ENCODE measurements around the gene CFAP97.
"Not testable (repeated sequence)": the region's sequence is repeated elsewhere in the genome, so short reads cannot be mapped to it uniquely, and the experiment has no call there.

The CFAP97 gene

DNA sequence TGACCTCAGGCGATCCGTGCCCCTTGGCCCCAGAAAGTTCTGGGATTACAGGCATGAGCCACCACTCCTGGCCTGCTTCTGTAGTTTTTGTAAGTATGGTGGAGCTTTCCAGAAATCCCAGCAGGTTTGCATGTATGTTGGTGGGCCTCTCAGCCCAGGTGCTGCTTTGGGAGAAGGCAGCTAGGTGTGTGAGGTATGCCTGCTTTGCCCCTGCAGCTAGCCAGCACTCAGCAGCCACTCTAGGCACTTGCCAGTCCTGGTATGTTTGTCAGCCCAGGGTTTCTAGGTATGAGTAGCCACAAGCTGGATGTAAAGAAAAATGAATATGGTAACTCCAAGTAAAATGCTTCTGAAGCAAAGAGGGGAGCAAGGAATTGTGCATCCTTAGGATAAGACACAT, 14.5 kb upstream of the CFAP97 start:
- Histone ChIP-seq H3K36me3 (ENCODE audit: insufficient read depth, low read length) (no peaks in the 10 kb centered on the region), H3K27me3 (ENCODE audit: insufficient read depth, low read length) (no peaks in the 10 kb centered on the region), H3K9me3 (ENCODE audit: low read length) (peaks cover 2% of the 10 kb centered on the region), H3K4me1 (ENCODE audit: insufficient read depth, low read length) (peaks cover 6% of the 10 kb centered on the region), H3K4me3 (ENCODE audit: low read length) (no peak overlapping the region), H2AFZ (ENCODE audit: low read depth, low read length) (no peak overlapping the region)

DNA sequence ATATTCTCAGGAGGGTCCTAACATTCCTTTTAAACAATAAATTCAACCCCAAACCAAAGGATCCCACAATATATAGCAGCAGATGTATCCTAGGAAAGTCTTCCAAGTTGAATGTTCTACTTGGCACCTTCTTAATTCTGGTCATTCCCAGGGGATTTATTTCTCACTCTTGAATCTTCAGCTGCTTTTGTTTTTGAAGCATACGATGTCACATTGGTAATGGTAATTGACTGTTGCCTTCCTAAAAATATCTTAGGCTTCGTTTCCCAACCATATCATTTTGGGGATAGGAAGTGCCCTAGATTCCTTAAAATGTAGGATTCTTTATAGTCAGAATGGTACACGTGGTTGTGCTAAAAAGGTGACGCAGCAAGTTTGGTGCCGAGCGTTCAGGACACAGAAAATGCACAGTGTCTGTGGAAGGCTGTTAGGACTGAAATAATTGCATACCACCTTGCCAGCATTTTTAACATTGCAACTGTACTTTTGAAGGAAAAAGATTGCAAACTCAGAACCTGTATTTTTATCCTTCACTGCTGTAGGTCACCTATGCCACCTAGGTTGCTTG, 13.7 kb upstream of the CFAP97 start:
- Histone ChIP-seq H3K4me1 (ENCODE audit: insufficient read depth, low read length) (peaks cover 6% of the 10 kb centered on the region), H3K4me3 (ENCODE audit: low read length) (no peak overlapping the region), H2AFZ (ENCODE audit: low read depth, low read length) (no peak overlapping the region), H3K36me3 (ENCODE audit: insufficient read depth, low read length) (no peaks in the 10 kb centered on the region), H3K27me3 (ENCODE audit: insufficient read depth, low read length) (no peaks in the 10 kb centered on the region), H3K9me3 (ENCODE audit: low read length) (no peaks in the 10 kb centered on the region)

DNA sequence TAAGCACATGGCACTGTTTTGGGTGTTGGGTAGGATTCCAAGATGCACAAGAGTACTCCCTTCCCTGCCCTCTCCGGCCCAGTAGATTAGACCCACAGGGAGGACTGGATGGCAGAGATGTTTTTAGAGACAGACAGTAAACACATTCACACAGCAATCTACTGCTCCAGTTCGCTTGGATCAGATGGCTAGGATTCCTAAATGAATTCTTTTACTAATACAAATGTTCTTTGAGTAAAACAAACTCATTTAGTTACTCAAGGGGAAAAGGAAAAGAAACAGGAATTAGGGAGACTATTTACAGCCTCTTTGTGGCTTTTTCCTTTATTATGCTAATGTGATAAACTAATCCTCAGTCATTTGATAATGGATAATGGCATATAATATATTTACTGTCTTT, 11.5 kb upstream of the CFAP97 start:
- no peaks in the 10 kb centered on the region for H3K9me3 ChIP-seq (ENCODE audit: low read length)
- no peak overlapping the region for H2AFZ ChIP-seq (ENCODE audit: low read depth, low read length)

DNA sequence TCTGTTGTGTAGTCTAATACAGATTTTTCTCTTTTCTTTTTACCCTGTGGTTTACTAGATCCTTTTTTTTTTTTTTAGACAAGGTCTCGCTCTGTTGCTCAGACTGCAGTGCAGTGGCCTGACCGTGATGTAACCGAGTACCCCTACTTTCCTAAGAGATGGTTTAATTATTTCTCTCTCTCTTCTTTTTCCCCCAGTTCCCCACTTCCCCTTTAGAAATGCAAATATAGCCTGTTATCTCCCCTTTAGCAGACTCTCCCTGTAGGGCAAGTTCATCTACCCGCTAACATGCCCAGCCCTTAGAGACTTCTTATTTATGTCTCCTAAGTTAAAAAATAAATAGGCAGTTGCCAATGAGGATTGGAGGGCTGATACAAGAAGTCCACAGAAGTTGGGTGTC, 10.1 kb upstream of the CFAP97 start:
- Histone ChIP-seq H3K4me1 (ENCODE audit: insufficient read depth, low read length) (peaks cover 22% of the 10 kb centered on the region), H3K9me3 (ENCODE audit: low read length) (no peaks in the 10 kb centered on the region), H3K4me3 (ENCODE audit: low read length) (no peak overlapping the region), H3K27me3 (ENCODE audit: insufficient read depth, low read length) (no peaks in the 10 kb centered on the region), H3K36me3 (ENCODE audit: insufficient read depth, low read length) (no peaks in the 10 kb centered on the region), H2AFZ (ENCODE audit: low read depth, low read length) (no peak overlapping the region)

More for the DNA sequence above, 11.5 kb upstream of the CFAP97 start:
- H3K36me3 ChIP-seq (ENCODE audit: insufficient read depth, low read length), result no peaks in the 10 kb centered on the region
- no peak overlapping the region for H3K4me3 ChIP-seq (ENCODE audit: low read length)
- H3K27me3 ChIP-seq (ENCODE audit: insufficient read depth, low read length), result no peaks in the 10 kb centered on the region
- H3K4me1 ChIP-seq (ENCODE audit: insufficient read depth, low read length), result peaks cover 19% of the 10 kb centered on the region

DNA sequence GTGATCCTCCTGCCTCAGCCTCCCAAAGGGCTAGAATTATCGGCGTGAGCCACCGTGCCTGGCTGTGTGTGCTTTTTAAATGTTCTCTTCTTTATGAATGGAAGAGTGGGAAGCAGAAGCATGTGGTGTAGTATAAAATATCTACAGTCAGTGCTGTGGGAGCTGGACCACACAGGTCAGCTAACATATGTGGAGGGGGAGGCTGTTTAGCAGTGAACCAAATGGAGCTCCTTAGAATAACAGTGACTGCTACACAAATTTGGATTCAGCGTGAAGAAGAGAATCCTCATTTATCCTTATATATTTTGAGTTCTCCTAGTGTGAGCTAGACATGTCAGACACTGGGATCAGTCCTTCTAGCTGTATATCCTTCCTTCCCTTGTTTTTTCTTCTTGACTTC, 8.8 kb upstream of the CFAP97 start:
- Histone ChIP-seq H3K9me3 (ENCODE audit: low read length) (no peaks in the 10 kb centered on the region), H3K36me3 (ENCODE audit: insufficient read depth, low read length) (no peaks in the 10 kb centered on the region), H3K4me1 (ENCODE audit: insufficient read depth, low read length) (peaks cover 25% of the 10 kb centered on the region), H3K27me3 (ENCODE audit: insufficient read depth, low read length) (no peaks in the 10 kb centered on the region), H2AFZ (ENCODE audit: low read depth, low read length) (no peak overlapping the region), H3K4me3 (ENCODE audit: low read length) (no peak overlapping the region)

DNA sequence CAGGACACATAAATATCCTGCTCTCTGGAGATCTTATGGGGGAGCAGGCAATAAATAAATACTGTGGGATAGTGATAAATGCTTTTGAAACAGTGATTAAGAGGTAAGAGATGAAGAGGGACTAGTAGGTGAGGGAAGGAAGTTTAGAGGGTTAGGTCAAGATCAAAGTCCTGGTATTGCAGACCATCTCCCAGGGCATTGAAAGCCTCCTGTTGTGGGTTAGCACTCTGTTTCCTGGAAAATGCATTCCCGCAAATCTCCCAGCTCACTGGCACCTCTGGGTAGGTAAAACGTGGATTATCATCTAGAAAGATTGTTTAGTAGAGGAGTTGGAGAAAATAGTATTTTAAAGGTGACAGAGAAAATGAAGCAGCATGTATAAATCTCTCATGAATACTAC, 7.8 kb upstream of the CFAP97 start:
- peak overlapping the region; percentile 82 for H2AFZ ChIP-seq (ENCODE audit: low read depth, low read length)
- H3K36me3 ChIP-seq (ENCODE audit: insufficient read depth, low read length), result no peaks in the 10 kb centered on the region
- H3K4me3 ChIP-seq (ENCODE audit: low read length), result peak overlapping the region; percentile 59
- no peaks in the 10 kb centered on the region for H3K9me3 ChIP-seq (ENCODE audit: low read length)
- no peaks in the 10 kb centered on the region for H3K27me3 ChIP-seq (ENCODE audit: insufficient read depth, low read length)
- H3K4me1 ChIP-seq (ENCODE audit: insufficient read depth, low read length), result peaks cover 19% of the 10 kb centered on the region

DNA sequence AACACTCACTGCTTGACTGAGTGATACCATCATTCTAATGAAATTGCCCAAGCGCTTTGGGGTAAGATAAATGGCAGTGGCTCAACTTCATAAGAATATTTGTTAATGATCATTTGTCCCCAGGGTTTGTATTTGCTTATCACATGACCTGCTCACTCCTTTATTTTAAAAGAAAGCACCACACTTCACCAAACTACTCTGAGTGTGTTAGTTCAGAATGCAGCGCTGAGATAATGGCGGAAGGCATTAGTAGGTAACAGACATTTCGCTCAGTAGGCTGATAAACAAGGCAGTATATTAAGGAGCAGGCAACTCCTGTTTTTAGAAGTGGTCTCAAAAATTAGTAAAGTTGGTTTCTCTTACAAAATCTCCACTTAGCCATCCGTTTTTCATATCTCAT, 7.2 kb upstream of the CFAP97 start:
- H3K36me3 ChIP-seq (ENCODE audit: insufficient read depth, low read length), result no peaks in the 10 kb centered on the region
- H3K4me1 ChIP-seq (ENCODE audit: insufficient read depth, low read length), result peaks cover 19% of the 10 kb centered on the region
- H3K9me3 ChIP-seq (ENCODE audit: low read length), result no peaks in the 10 kb centered on the region
- H2AFZ ChIP-seq (ENCODE audit: low read depth, low read length), result peak overlapping the region; percentile 82
- H3K27me3 ChIP-seq (ENCODE audit: insufficient read depth, low read length), result no peaks in the 10 kb centered on the region
- peak overlapping the region; percentile 59 for H3K4me3 ChIP-seq (ENCODE audit: low read length)

DNA sequence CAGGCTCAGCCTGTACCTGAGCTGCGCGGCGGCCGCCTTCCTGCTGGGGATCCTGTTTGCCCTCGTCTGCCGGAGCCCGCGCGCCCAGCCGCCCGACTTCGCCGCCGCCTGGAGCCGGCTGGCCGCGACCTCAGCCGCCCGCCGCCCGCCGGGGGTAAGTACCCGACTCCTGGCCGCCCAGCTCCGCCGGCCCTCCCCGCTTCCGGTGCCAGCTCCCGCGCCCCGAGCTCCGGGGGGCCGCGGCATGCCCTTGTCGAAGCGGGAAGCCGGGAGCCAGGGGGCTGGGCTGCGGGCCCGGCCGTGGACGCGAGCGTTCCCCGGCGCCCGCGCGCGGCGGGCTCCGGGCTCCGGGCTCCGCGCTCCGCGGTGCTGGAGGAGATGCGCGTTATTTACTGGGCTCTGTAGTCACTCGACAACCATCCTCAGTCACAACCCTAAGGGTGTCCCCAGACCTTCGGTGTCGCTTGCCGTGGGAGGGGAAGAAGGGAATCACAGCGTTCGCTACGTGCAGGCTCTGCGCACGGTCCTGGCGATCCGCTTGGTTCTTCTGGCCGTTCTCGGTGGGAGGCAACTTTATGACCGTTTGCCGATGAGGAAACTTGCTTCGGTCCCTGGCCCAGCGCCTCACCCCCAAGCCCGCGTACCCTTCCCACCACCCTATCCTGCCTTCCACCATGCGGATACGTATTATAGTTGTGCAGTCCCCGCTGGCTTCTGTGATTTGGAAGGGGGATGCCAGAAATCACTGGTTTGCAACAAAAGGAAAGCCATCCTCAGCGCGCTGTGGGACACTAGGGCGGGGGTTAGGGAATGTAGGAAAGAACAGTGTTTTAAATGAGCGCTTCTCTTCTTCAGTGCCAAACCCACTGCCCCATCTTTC, 6.5 kb upstream of the CFAP97 start:
- Histone ChIP-seq H3K4me1 (ENCODE audit: insufficient read depth, low read length) (peaks cover 19% of the 10 kb centered on the region), H3K9me3 (ENCODE audit: low read length) (no peaks in the 10 kb centered on the region), H3K27me3 (ENCODE audit: insufficient read depth, low read length) (no peaks in the 10 kb centered on the region), H2AFZ (ENCODE audit: low read depth, low read length) (peak overlapping the region; percentile 82), H3K36me3 (ENCODE audit: insufficient read depth, low read length) (no peaks in the 10 kb centered on the region), H3K4me3 (ENCODE audit: low read length) (peak overlapping the region; percentile 59)

DNA sequence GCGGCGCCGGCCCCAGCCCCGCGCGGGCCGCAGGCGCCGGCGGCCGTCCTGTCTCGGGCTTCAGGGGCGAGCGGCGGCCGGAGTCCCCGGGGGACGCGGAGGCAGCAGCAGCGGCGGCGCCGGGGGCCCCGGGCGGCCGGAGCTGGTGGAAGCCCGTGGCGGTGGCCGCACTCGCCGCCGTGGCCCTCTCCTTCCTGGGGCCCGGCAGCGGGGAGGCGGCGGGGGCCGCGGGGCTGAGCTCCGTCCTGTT, 6.0 kb upstream of the CFAP97 start:
- Histone ChIP-seq H2AFZ (ENCODE audit: low read depth, low read length) (peak overlapping the region; percentile 82), H3K4me3 (ENCODE audit: low read length) (peak overlapping the region; percentile 59), H3K4me1 (ENCODE audit: insufficient read depth, low read length) (peaks cover 21% of the 10 kb centered on the region)
- H3K27me3 ChIP-seq (ENCODE audit: insufficient read depth, low read length); H3K9me3 ChIP-seq (ENCODE audit: low read length); H3K36me3 ChIP-seq (ENCODE audit: insufficient read depth, low read length): not testable (repeated sequence)

DNA sequence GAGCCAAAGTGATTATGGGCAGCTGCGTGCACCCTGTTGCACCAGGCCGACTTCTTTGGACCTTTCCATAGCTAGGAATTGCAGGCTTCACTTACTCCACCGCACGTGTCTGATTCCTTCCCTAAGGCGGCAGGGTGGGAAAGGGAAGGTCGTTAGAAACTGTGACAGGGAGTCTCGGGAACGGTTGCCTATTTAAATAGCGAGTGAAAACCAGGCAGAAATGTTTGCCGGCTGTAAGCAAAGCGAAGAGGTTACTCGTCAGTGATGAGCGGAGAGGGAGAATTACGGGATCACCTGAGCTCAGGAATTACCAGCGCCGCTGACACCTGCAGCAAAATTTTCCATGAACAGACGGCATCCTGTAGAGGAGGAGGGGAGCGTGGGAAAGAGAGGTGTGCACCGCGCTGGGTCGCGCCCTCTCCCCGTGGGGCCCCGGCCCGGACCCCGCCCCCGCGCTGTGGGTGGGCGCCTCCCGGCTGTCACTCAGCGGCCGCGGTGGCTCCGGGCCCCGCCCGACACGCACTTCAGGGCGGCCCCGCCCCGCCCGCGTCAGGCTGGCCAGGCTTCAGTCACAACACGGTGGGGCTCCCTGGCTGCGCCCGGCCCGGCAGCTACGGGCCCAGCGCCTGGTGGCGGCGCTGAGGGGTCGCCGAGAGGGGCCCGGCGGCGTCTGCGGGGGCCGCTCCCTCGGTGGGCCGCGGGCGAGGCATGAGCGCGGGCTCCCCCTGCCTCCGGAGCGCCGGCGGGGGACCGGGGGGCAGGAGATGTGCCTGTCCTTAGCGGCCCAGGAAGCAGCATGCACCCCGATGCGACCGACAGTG, 5.4 kb upstream of the CFAP97 start, which contains the start of gene SNX25:
SNX25 (plus strand) TSS at position 568 of the 821 bp plus-strand sequence; CDS start at position 797, 229 bp downstream.
- H3K9me3 ChIP-seq (ENCODE audit: low read length), result no peaks in the 10 kb centered on the region
- peak within 1 kb of the TSS; percentile 82 for H2AFZ ChIP-seq (ENCODE audit: low read depth, low read length)
- peaks cover 25% of the 10 kb centered on the region for H3K4me1 ChIP-seq (ENCODE audit: insufficient read depth, low read length)
- H3K36me3 ChIP-seq (ENCODE audit: insufficient read depth, low read length), result no peaks in the 10 kb centered on the region
- peak within 1 kb of the TSS; percentile 59 for H3K4me3 ChIP-seq (ENCODE audit: low read length)
- H3K27me3 ChIP-seq (ENCODE audit: insufficient read depth, low read length), result no peaks in the 10 kb centered on the region

DNA sequence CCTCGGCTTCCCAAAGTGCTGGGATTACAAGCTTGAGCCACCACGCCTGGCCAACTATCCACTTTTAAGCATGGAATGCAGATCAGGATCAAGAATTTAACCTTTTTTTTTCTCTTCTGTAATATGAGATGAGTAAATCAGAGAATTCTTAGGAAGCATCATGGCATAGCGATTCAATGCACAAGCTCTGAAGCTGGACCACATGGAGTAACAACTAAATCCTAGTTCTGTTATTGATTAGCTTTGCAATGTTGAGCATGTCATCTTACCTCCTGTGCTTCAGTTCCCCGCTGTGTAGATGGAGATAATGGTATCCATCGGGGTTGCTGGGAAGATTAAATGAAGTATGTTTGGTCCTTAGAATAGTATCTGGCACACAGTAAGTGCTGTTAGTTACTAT, 3.7 kb upstream of the CFAP97 start:
- no peak overlapping the region for H2AFZ ChIP-seq (ENCODE audit: low read depth, low read length)

DNA sequence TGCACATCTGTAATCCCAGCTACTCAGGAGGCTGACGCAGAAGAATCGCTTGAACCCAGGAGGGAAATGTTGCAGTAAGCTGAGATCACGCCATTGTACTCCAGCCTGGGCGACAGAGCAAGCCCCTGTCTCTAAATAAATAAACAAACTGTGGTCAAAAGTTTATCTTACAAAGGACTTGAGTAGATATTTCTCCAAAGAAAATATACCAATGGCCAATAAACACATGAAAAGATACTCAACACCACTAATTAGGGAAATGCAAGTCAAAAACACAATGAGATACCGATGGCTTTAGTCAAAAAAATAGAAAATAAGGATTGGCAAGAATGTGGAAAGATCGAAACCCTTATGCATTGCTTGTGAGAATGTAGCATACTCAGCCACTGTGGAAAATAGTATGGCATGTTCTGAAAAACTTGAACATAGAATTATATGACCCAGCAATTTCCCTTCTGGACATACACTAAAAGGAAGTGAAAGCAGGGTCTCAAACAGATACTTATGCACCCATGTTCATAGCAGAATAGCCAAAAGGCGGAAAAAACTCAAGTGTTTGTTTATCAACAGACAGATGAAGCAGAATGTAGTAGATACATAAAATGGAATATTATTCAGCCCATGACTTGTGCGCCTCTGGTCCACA, 2.0 kb upstream of the CFAP97 start:
- no peak overlapping the region for H3K4me3 ChIP-seq (ENCODE audit: low read length)
- H3K4me1 ChIP-seq (ENCODE audit: insufficient read depth, low read length), result peaks cover 16% of the 10 kb centered on the region
- no peaks in the 10 kb centered on the region for H3K27me3 ChIP-seq (ENCODE audit: insufficient read depth, low read length)
- H3K36me3 ChIP-seq (ENCODE audit: insufficient read depth, low read length), result no peaks in the 10 kb centered on the region
- H2AFZ ChIP-seq (ENCODE audit: low read depth, low read length), result no peak overlapping the region
- no peaks in the 10 kb centered on the region for H3K9me3 ChIP-seq (ENCODE audit: low read length)

More for the DNA sequence above, 3.7 kb upstream of the CFAP97 start:
- Histone ChIP-seq H3K27me3 (ENCODE audit: insufficient read depth, low read length) (no peaks in the 10 kb centered on the region), H3K9me3 (ENCODE audit: low read length) (no peaks in the 10 kb centered on the region), H3K4me1 (ENCODE audit: insufficient read depth, low read length) (peaks cover 28% of the 10 kb centered on the region), H3K36me3 (ENCODE audit: insufficient read depth, low read length) (no peaks in the 10 kb centered on the region), H3K4me3 (ENCODE audit: low read length) (no peak overlapping the region)

DNA sequence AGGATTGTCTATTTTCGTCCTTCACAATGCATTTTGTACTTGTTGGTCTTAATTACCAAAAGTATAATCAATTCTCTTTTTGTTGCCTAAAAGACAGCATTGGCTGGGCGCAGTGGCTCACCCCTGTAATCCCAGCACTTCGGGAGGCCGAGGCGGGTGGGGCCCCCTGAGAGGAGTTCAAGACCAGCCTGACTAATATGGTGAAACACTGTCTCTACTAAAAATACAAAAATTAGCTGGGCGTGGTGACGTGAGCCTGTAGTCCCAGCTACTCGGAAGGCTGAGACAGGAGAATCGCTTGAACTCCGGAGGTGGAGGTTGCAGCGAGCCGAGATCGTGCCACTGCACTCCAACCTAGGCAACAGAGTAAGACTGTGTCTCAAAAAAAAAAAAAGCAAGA, 1.3 kb upstream of the CFAP97 start:
- not testable (repeated sequence) for H3K27me3 ChIP-seq (ENCODE audit: insufficient read depth, low read length); H2AFZ ChIP-seq (ENCODE audit: low read depth, low read length); H3K9me3 ChIP-seq (ENCODE audit: low read length); H3K36me3 ChIP-seq (ENCODE audit: insufficient read depth, low read length)
- Histone ChIP-seq H3K4me3 (ENCODE audit: low read length) (peak overlapping the region; percentile 60), H3K4me1 (ENCODE audit: insufficient read depth, low read length) (peaks cover 16% of the 10 kb centered on the region)

All from neuron (in vitro differentiated cells).